ENCODE results near the gene TNK1. TPM values are rescaled to one million over a fixed set of nuclear protein-coding genes. Genes with fewer than 3 reads are reported as not detected.

TNK1 gene
- total RNA-seq, 2 donors from 2014 or later = 0.36 TPM; not detected in 1

GRCh38 chr17:7416323-7416722 is 35.4 kb downstream of the TNK1 start:
- Mint-ChIP-seq H3K4me1 (ENCODE audit: low read depth in 2 of 2) (no peaks in the 10 kb centered on the region), H3K27ac (peak overlapping the region in 1 of 2 donors; percentile 14), H3K36me3 (no peaks in the 10 kb centered on the region), H3K27me3 (peaks cover 0 to 4% of the 10 kb centered on the region in 2 donors), H3K9me3 (no peaks in the 10 kb centered on the region), H3K4me3 (no peak overlapping the region)
- DNase-seq (ENCODE audit: low spot score) (no peak), ATAC-seq (no peak)

GRCh38 chr17:7417056-7417655 is 36.3 kb downstream of the TNK1 start:
- Mint-ChIP-seq H3K27me3 (peaks cover 0 to 4% of the 10 kb centered on the region in 2 donors), H3K36me3 (no peaks in the 10 kb centered on the region), H3K9me3 (no peaks in the 10 kb centered on the region), H3K4me1 (ENCODE audit: low read depth in 2 of 2) (no peaks in the 10 kb centered on the region), H3K4me3 (no peak overlapping the region), H3K27ac (peak overlapping the region in 1 of 2 donors; percentile 14)
- ATAC-seq (no peak), DNase-seq (ENCODE audit: low spot score) (no peak)

- H3K36me3 Mint-ChIP-seq = no peaks in the 10 kb centered on the region
- H3K9me3 Mint-ChIP-seq = no peaks in the 10 kb centered on the region
- DNase-seq (ENCODE audit: low spot score) = no peak
- peaks cover 0 to 4% of the 10 kb centered on the region in 2 donors for H3K27me3 Mint-ChIP-seq
- no peak for ATAC-seq
- H3K27ac Mint-ChIP-seq = no peak overlapping the region
- no peaks in the 10 kb centered on the region for H3K4me1 Mint-ChIP-seq (ENCODE audit: low read depth in 2 of 2)
- H3K4me3 Mint-ChIP-seq = no peak overlapping the region
These were observed 37.7 kb downstream of the TNK1 start for GRCh38 chr17:7418472-7419152.

GRCh38 chr17:7419819-7420610 is 39.1 kb downstream of the TNK1 start, which contains the start of gene SPEM1:
Gene SPEM1 (plus strand): TSS chr17:7420324. CDS start chr17:7420385, 61 bp downstream.
- Mint-ChIP-seq H3K4me3 (no peak within 1 kb of the TSS), H3K9me3 (no peaks in the 10 kb centered on the region), H3K4me1 (ENCODE audit: low read depth in 2 of 2) (no peaks in the 10 kb centered on the region), H3K27ac (peak within 1 kb of the TSS in 1 of 2 donors; percentile 32), H3K36me3 (no peaks in the 10 kb centered on the region), H3K27me3 (peaks cover 0 to 4% of the 10 kb centered on the region in 2 donors)
- ATAC-seq (no peak), DNase-seq (ENCODE audit: low spot score) (no peak)

- ATAC-seq = no peak
- DNase-seq (ENCODE audit: low spot score) = no peak
- H3K27me3 Mint-ChIP-seq = peaks cover 0 to 4% of the 10 kb centered on the region in 2 donors
- H3K4me3 Mint-ChIP-seq = no peak overlapping the region
- H3K4me1 Mint-ChIP-seq (ENCODE audit: low read depth in 2 of 2) = no peaks in the 10 kb centered on the region
- H3K27ac Mint-ChIP-seq = no peak overlapping the region
- no peaks in the 10 kb centered on the region for H3K9me3 Mint-ChIP-seq
- no peaks in the 10 kb centered on the region for H3K36me3 Mint-ChIP-seq
These were observed 40.3 kb downstream of the TNK1 start for GRCh38 chr17:7421186-7421585.

- Mint-ChIP-seq H3K4me1 (ENCODE audit: low read depth in 2 of 2) (no peaks in the 10 kb centered on the region), H3K27ac (no peak overlapping the region), H3K27me3 (no peaks in the 10 kb centered on the region), H3K36me3 (no peaks in the 10 kb centered on the region), H3K9me3 (no peaks in the 10 kb centered on the region), H3K4me3 (no peak overlapping the region)
- ATAC-seq = no peak
- no peak for DNase-seq (ENCODE audit: low spot score)
These were observed 42.8 kb downstream of the TNK1 start for GRCh38 chr17:7423679-7424078.

GRCh38 chr17:7425316-7425715 is 44.4 kb downstream of the TNK1 start, which contains the start of gene SPEM2:
Gene SPEM2 (plus strand): TSS chr17:7425616. CDS start chr17:7425689, 73 bp downstream.
- H3K36me3 Mint-ChIP-seq = no peaks in the 10 kb centered on the region
- no peak for DNase-seq (ENCODE audit: low spot score)
- ATAC-seq = no peak
- H3K27me3 Mint-ChIP-seq = no peaks in the 10 kb centered on the region
- H3K4me3 Mint-ChIP-seq = no peak within 1 kb of the TSS
- H3K9me3 Mint-ChIP-seq = no peaks in the 10 kb centered on the region
- H3K4me1 Mint-ChIP-seq (ENCODE audit: low read depth in 2 of 2) = no peaks in the 10 kb centered on the region
- H3K27ac Mint-ChIP-seq = no peak within 1 kb of the TSS

- H3K27me3 Mint-ChIP-seq = no peaks in the 10 kb centered on the region
- no peak overlapping the region for H3K4me3 Mint-ChIP-seq
- no peaks in the 10 kb centered on the region for H3K36me3 Mint-ChIP-seq
- no peaks in the 10 kb centered on the region for H3K9me3 Mint-ChIP-seq
- H3K27ac Mint-ChIP-seq = no peak overlapping the region
- DNase-seq (ENCODE audit: low spot score) = no peak
- ATAC-seq = no peak
- no peaks in the 10 kb centered on the region for H3K4me1 Mint-ChIP-seq (ENCODE audit: low read depth in 2 of 2)
These were observed 44.9 kb downstream of the TNK1 start for GRCh38 chr17:7425756-7426155.

- H3K4me3 Mint-ChIP-seq = no peak overlapping the region
- no peak for ATAC-seq
These were observed 45.4 kb downstream of the TNK1 start for GRCh38 chr17:7426203-7426863.

GRCh38 chr17:7426896-7427489 is 46.1 kb downstream of the TNK1 start:
- Mint-ChIP-seq H3K4me3 (no peak overlapping the region), H3K27me3 (no peaks in the 10 kb centered on the region), H3K9me3 (no peaks in the 10 kb centered on the region), H3K27ac (no peak overlapping the region), H3K36me3 (no peaks in the 10 kb centered on the region), H3K4me1 (ENCODE audit: low read depth in 2 of 2) (no peaks in the 10 kb centered on the region)
- no peak for ATAC-seq
- DNase-seq (ENCODE audit: low spot score) = no peak

More at GRCh38 chr17:7426203-7426863, 45.4 kb downstream of the TNK1 start:
- Mint-ChIP-seq H3K4me1 (ENCODE audit: low read depth in 2 of 2) (no peaks in the 10 kb centered on the region), H3K27me3 (no peaks in the 10 kb centered on the region), H3K36me3 (no peaks in the 10 kb centered on the region), H3K9me3 (no peaks in the 10 kb centered on the region), H3K27ac (no peak overlapping the region)
- no peak for DNase-seq (ENCODE audit: low spot score)

GRCh38 chr17:7427549-7427948 is 46.7 kb downstream of the TNK1 start:
- Mint-ChIP-seq H3K27ac (no peak overlapping the region), H3K4me3 (no peak overlapping the region), H3K4me1 (ENCODE audit: low read depth in 2 of 2) (no peaks in the 10 kb centered on the region), H3K27me3 (no peaks in the 10 kb centered on the region), H3K9me3 (no peaks in the 10 kb centered on the region), H3K36me3 (no peaks in the 10 kb centered on the region)
- ATAC-seq (no peak), DNase-seq (ENCODE audit: low spot score) (no peak)

GRCh38 chr17:7428557-7428956 is 47.7 kb downstream of the TNK1 start, which contains the start of gene SPEM3:
Gene SPEM3 (plus strand): TSS chr17:7428857. CDS start chr17:7428903, 46 bp downstream.
- DNase-seq (ENCODE audit: low spot score) = no peak
- no peak within 1 kb of the TSS for H3K4me3 Mint-ChIP-seq
- H3K27ac Mint-ChIP-seq = no peak within 1 kb of the TSS
- ATAC-seq = no peak
- H3K27me3 Mint-ChIP-seq = no peaks in the 10 kb centered on the region
- no peaks in the 10 kb centered on the region for H3K36me3 Mint-ChIP-seq
- H3K4me1 Mint-ChIP-seq (ENCODE audit: low read depth in 2 of 2) = no peaks in the 10 kb centered on the region
- H3K9me3 Mint-ChIP-seq = no peaks in the 10 kb centered on the region

GRCh38 chr17:7429722-7430121 is 48.8 kb downstream of the TNK1 start:
- no peaks in the 10 kb centered on the region for H3K27me3 Mint-ChIP-seq
- no peaks in the 10 kb centered on the region for H3K36me3 Mint-ChIP-seq
- H3K9me3 Mint-ChIP-seq = no peaks in the 10 kb centered on the region
- DNase-seq (ENCODE audit: low spot score) (no peak), ATAC-seq (peak; percentile 18 to 49)
- no peaks in the 10 kb centered on the region for H3K4me1 Mint-ChIP-seq (ENCODE audit: low read depth in 2 of 2)
- no peak overlapping the region for H3K4me3 Mint-ChIP-seq
- no peak overlapping the region for H3K27ac Mint-ChIP-seq
